GM13977 (cell line): Measurements from ENCODE around the gene GUCY2C.

ENCODE experiments used
- DNase-seq: peaks from one replicate; pipeline ENCODE4 v3.0.0; 2012; ENCODE audit warnings: low spot score
- CTCF ChIP-seq: IDR thresholded peaks from 2 replicates; pipeline ENCODE4 v1.5.1; 2012; ENCODE audit warnings: mild to moderate bottlenecking, control low read depth; ENCODE audit not compliant: insufficient read depth; ENCODE audit errors: extremely low read depth, missing control alignments
- in situ Hi-C: fragments of 300-500 bp; cut with MboI; formaldehyde crosslinking; loops from one replicate; pipeline ENCODE4 v1.12.0; 2022; ENCODE audit warnings: low sequenced_read_pairs, low pct_unique_long_range_greater_than_20kb, mixed read lengths, inconsistent platforms; ENCODE audit not compliant: unreplicated experiment

Gene GUCY2C

GRCh38 chr12:14589169-14590004 is 107.0 kb downstream of the GUCY2C start:
- in situ Hi-C loops = no loop called here
- no peak for DNase-seq
- TF ChIP-seq CTCF = no peak

GRCh38 chr12:14588571-14588970 is 107.8 kb downstream of the GUCY2C start:
- no peak for TF ChIP-seq CTCF
- DNase-seq = no peak
- in situ Hi-C loops = no loop called here

GRCh38 chr12:14578646-14579045 is 117.8 kb downstream of the GUCY2C start:
- DNase-seq = no peak
- in situ Hi-C loops = no loop called here
- no peak for TF ChIP-seq CTCF

- DNase-seq = no peak
- in situ Hi-C loops = no loop called here
- TF ChIP-seq CTCF = no peak
Observed at GRCh38 chr12:14577344-14577743, 119.1 kb downstream of the GUCY2C start.

- DNase-seq = no peak
- TF ChIP-seq CTCF = no peak
- in situ Hi-C loops = no loop called here
Observed at GRCh38 chr12:14576896-14577295, 119.5 kb downstream of the GUCY2C start.

DNA sequence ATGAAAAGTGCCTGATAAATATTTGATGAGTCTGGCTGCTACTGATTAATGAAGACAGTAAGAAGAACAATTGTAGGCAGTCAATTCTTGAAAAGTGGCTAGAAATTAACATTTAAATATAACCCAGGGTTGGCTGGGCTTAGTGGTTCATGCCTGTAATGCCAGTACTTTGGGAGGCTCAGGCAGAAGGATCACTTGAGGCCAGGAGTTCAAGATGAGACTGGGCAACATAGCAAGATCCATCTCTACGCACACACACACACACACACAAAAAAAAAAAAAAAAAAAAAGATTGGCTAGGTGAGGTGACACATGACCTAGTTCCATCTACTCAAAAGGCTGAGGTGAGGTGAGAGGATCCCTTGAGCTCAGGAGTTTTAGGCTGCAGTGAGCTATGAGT is 120.8 kb downstream of the GUCY2C start:
- no peak for DNase-seq
- in situ Hi-C loops = no loop called here

More for the DNA sequence above, 120.8 kb downstream of the GUCY2C start:
- no peak for TF ChIP-seq CTCF
